HG03108 (cell line): Measurements from ENCODE around the gene LPAR5.
"Not testable (repeated sequence)": the region's sequence is repeated elsewhere in the genome, so short reads cannot be mapped to it uniquely, and the experiment has no call there.

Source experiments
- ATAC-seq: cut with Tn5 transposase; IDR thresholded peaks from one replicate; pipeline ENCODE4 v1.9.1; 2021; ENCODE audit warnings: moderate library complexity; ENCODE audit not compliant: unreplicated experiment

LPAR5 gene

DNA sequence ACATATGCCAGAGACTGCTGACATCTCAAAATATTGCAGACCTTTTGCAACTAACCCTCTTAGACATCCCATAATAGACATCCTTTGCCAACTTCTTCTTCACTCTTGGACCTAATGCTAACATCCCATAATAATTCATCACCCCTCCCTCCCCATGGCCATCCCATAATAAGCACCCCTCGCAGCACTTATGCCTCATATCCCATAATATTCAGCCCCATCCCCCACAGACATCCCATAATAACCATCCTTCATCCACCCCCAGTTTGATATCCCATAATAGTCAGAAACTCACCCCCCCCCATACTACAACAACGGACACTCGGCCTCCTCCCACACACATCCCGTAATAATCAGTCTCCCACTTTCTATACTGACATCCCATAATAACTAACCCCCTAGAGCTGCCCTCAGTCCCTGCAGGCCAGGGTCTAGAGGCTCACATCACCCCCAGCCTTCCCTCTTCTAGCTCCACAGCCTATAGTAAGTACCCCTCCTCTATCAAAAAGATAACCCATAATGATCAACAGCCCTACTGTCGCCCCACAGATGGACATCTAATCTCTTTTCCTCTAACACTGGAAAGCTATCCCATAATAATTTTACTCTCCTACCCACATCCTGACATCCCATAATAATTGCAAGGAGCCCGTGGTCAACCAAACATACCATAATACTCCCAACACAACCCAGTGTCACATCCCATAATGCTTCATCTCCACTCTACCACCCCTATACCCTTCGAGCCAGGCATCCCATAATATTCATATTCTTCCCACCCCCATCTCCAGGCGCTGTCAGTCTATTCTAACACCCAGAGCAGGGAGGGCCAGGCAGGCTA lies 27.8 kb downstream of the LPAR5 start:
- peak; percentile 35 for ATAC-seq

DNA sequence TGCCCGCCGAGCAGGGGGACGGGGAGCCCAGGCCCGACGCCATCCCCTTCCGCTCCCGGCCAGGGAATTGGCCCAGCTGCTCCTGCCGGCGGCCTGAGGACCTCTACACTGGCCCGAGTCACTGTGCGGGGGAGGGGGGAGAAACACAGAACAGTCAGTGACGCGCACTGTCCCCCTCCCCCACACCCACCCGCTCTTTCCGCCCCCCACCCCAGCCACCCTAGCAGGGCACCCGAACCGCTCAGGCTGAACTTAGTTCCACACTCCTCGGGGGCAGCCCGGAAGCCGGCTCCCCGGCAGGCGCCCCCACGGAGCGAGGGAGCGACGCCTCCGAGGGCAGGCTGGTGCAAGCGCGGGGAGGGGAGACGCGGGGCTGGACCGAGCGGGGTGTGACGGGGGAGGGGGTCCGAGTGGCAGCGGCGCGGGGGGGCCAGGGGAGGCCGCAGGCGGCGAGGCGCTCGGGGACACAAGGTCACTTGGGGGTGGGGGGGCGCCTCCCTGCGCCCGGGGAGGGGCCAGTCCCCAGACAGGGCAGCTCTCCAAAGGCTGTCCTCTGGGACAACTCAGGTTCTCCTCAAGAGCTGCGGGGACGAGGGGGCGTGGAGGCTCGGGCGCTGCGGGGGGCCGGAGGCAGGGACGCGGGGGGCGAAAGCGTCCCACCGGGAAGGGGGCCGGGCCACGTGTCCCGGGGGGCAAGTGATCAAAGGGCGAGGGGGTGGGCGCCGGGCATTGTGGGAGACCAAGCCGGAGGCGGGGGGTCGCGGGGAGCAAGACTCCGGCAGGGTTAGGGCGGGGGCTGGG lies 29.2 kb downstream of the LPAR5 start:
- no peak for ATAC-seq

DNA sequence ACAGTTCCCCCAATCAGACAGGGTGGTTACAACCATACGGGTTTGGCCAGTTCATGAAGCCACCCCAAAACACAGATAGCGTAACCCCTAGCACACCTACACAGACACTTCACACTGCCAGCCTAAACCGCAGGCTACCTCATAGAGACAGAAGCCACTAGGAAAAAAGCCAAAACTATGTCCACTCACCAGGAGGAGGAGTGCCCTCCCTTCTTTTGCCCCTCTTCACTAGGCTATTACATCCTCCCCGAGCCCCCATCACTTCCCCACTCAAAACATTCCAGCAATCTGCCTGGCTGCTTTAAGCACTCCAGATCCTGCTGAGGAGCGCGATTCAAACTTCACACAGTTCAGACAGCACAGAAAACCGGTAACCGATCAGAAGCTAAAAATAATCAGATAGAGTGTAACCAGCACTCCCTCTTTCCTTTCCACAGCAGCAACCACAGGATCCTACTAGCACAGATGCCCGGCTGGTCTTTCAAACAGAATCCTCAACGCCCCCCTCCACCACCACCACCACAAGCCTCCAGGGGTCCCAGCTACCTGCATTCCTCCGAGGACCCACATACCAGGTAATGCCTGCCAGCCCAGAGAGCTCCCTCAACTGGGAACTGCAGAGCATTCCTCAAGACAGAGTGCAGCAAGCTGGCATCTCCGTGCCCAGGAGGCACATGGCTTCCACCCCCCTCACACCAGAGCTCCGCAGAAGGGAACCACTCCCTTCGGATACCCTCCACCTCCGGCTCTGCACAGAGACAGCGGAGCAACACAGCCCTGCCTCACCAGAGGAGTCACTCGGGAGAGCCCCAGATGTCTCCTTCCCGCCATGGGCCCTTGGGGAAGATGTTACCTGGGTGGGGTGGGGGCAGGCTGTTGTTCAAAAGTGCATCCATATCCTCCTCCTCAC lies 30.1 kb downstream of the LPAR5 start:
- ATAC-seq: no peak

DNA sequence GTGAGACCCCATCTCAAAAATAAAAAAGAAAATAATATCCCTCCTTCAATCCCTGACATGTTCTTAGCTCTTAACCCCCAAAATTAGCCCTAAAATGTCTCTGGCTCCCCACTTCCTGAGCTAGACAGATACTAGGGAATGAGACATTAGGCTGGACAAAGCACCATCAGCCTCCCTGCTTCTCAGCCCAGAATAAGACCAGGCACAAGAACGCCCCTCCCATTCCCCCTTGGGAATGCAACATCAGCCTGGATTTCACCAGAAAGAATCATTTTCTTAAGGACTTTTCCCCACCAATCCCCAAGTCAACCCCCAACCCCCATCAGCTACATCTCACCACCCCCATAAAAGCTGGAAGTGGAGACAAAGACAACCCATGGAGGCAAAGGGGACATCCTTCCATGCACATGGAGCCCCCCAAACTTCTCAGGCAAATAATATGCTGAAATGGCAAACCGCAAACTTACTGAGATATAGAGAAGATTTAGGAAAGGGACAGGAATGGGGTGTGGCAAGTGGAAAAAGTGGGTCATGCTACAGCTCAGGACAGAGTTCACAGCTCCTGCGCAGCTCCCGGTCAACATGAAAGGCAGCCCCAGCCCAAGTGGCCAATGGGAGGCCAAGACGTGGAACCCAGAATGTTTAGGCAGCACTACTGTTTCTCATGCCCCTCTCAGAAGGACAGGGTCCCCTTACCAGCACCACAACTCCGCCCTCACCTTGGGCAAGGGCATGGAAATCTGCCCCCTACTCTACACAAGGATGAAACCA lies 31.3 kb downstream of the LPAR5 start:
- no peak for ATAC-seq

DNA sequence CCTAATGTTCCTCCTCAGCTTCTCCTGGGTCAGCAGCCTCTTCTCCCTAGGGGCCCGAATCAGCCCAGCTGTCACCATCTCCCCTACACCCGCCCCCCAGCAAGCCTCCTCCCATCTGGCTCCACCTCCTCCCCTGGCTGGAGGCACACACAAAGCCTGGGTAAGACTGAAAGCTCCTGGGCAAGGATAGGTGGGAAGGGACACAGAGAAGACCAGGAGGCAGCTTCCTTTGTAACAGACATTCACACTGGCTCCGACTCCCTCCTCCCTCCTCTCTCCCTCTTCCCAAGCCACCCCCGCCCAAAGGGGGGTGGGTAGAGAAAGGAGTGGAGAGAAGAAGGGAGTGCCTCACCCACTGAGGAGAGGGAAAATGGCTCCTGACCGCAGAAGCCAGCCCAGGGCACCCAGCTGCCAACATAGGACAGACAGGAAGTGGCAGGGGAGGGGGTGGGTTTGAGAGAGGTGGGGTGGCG lies 32.6 kb downstream of the LPAR5 start:
- ATAC-seq: no peak

DNA sequence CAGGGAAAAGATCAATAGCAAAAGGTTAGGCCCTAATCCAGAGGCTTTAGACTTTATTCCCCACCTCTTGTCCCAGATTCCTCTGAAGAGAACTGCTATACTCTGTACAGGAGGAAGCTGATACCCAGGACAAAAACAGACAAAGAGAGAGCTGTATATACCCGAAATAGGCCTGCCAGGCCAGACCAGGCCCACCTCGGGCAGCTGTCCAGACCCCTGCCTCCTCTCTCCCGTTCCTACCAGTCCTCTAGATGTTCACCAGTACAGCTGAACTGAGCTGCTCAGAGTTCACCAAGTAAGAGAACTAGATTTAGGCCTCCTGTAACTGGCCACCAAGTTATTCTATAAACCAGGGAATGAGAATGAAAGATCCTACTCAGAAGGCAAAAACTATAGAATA lies 33.2 kb downstream of the LPAR5 start:
- no peak for ATAC-seq

DNA sequence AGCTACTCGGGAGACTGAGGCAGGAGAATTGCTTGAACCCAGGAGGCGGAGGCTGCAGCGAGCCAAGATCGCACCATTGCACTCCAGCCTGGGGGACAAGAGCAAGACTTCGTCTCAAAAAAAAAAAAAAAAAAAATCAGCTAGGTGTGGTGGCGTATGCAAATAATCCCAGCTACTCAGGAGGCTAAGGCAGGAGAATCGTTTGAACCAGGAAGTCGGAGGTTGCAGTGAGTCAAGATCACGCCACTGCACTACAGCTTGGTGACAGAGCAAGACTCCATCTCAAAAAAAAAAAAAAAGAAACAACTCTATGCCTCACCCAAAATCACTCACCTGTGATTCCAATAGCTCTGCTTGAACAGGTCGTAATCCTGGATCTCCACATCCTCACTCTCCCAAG lies 40.1 kb downstream of the LPAR5 start:
- ATAC-seq: not testable (repeated sequence)

DNA sequence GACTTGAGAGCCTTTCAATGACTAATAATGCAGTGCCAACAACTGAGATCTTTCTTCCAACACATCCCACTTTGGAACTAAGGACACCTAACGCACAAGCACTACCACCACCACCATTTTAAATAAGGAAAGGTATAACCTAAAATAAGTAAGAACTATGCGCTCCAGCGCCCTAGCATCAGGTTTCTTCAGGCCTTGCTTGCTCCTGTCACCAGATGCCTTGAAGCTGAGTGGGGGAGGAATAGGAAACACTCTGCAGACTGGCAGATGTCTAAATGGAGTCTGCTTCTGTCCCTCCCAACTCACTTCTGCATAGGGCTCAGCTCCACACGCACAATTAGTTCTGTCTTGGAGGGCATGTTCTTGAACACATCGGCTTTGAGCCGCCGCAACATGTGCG lies 43.7 kb downstream of the LPAR5 start:
- ATAC-seq: no peak

DNA sequence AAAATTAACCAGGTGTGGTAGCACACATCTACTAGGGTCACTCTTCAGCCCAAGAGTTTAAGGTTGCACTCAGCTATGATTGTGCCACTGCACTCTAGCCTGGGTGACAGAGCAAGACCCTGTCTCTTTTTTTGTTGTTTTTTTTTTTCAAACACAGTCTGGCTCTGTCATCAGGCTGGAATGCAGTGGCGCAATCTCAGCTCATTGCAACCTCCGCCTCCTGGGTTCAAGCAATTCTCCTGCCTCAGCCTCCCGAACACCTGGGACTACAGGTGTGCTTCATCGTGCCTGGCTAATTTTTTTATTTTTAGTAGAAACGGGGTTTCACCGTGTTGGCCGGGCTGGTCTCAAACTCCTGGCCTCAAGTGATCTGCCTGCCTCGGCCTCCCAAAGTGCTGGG lies 49.2 kb downstream of the LPAR5 start:
- ATAC-seq: not testable (repeated sequence)

DNA sequence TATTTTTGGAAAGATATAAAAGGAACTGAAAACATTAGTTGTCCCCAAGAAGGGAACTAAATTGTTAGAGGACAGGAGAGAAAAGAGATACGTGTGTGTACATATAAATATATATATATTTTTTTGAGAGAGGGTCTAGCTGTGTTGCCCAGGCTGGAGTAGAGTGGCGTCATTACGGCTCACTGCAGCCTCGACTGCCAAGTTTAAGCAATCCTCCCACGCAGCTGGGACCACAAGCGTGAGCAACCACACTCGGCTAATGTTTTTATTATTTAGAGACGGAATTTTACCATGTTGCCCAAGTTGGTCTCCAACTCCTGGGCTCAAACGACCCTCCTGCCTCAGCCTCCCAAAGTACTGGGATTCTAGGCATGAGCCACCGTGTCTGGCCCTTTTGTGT lies 51.5 kb downstream of the LPAR5 start:
- no peak for ATAC-seq

DNA sequence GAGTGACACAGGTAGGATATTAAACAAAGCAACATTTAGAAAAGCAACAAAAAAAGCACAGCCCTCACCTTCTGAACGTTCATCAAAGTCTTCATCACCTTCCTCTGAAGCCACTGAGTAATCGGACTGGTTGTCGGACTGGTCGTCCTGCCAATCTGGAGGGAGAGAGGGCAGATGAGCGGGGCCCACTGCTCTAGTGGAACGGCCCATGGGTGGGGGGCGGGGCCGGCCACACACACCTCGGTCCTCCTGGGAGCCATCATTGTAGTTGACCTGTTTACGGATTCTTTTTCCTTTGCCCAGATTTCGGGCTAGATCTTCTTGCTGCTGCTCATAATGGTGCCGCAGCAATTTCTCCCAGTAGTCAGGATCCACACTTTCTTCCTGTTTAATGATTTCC lies 52.8 kb downstream of the LPAR5 start:
- no peak for ATAC-seq

DNA sequence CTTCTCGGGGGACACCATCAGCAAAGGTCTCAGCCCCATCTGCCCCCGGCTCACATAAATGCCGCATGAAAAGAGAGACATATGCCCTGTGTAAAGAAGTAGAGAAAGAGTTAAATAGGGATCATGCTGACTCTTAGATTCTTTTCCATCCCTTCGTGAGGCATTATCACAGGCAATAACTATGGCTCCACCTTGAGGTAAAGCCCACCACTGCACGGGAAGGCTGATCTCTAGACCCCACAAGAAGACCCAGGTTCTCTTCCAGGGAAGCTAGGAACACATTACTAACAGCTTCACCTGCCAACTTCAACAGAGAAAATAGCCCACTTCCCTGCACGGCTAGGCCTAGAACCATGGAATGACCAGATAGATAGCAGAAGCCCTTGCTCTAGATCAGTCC lies 53.6 kb downstream of the LPAR5 start:
- no peak for ATAC-seq

DNA sequence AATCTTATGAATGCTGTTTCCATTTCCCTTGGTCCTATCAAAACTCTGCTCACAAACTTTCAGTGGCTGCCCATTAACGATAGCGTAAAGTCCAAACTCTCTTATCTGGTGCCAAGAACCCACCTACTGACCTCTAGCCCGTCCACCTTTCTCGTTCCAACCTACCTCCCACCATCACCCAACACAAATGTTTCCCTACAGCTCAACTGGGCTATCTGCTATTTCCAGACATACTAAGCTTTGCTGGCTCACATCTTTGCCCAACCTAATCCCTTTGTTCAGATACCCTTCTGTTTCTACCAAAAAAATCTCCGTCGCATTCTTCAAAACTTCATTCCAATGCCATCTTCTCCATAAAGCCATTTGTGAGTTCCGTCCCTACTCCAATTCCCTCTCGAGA lies 60.1 kb downstream of the LPAR5 start:
- no peak for ATAC-seq

DNA sequence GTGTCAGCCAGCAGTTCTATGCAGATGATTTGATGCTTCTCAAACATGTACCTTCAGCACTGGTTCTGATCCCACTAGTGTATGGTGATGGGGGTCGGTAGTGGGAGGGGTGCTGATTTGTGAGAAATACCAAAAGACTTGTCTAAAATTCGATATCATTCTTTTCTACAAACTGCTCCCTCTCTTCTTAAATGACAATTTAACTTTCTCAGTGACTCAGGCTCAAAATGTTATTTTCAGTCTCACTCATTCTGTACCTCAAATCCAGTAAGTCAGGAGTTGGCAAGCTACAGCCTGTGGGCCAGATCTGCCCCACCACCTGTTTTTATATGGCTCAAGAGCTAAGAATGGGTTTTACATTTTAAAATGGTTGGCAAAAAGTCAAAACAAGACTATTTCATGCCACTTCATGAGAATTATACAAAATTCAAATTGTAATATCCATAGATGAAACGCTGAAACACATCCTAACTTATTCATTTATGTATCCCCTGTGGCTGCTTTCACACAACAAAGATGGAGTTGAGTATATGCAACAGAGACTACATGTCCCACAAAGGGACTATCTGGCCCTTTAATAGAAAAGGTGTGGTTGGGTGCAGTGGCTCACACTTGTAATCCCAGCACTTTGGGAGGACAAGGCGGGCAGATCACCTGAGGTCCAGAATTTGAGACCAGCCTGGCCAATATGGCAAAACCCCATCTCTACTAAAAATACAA lies 61.0 kb downstream of the LPAR5 start:
- no peak for ATAC-seq

DNA sequence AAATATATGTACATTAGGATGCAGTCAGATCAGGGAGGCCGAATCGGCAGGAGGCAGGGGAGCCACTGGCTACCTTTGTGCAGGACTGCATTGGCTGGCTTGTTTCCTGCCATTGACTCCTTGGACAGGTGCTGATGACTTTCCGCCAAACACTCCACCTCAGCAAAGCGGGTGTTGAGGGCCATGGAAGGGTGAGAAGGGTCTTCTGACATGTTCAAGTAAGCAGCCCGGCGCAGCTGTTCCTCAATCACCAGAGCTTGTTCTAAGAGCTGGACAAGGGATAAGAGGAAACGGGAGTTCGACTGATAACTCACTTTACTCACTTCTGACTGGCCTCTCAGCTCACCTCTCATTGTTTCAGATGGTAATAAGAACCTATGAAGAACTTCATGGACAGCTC lies 62.8 kb downstream of the LPAR5 start:
- no peak for ATAC-seq

DNA sequence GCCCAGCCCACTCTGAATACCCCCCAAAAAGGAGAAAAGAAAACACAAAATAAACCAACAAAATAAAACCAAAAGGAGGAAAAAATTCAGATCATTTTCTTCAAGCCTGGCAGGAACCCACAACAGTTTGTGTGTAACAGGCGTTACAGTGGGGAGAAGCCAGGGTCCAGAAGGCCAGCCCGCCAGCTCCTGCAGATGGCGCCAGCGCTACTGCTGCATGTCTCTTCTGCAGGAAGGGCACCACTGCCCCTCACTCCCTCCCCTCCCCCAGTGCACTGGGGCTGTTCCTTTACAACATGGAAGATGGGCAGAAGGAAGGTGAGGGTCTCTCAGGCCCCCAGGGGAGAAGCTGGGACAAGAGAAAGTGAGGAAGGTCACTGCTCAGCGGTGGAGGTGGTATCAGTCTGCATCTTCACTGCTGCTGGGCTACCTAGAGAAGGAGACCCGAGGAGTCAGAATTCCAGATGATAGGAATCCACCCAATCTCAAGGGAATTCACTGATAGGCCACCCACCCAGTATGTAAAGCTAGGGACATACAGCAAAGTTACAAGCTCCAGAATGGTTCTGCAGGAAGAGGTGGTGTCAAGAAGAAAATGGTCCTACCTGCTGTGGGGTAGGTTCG lies 65.4 kb downstream of the LPAR5 start:
- ATAC-seq: no peak

DNA sequence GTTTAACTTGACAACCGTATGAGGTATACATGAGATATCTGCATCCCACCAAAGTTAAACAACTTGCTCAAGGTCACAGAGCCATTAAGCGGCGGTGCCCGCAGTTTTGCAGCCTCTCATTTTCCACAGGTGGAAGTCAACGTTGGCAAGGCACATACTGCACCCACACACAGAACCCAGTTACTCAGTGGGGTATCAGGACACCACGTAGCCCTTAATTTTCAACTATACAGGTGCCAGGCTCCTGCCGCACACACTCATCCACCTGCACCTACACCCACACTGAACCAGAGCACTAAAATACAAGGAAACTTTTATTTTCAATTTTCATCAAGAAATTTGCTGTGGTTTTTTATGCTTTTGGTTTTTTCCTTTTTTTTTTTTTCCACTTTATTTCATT lies 66.0 kb downstream of the LPAR5 start:
- ATAC-seq: no peak

DNA sequence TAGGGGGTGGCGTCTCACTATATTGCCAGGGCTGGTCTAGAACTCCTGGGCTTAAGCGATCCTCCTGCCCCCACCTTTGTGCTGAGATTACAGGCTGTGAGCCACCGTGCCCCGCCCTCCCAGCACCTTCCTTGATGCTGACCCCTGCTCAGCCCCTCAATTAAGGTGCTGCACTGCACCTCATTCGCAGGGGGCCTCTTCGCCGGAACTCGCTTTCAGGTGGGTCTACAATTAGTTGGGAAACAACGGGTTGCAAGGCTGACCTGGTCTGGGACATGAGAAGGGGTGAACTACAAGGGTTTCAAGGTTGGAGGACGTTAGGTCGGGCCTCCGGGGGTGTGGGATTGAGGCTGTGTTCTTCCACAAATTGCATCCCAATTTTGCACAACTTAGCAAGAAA lies 66.4 kb downstream of the LPAR5 start:
- ATAC-seq: no peak
